GM21447 (cell line): ENCODE results near the gene ICA1.
A peak's percentile ranks its signal among the peaks of the same experiment; 100 is the strongest.

ENCODE experiments used
- ATAC-seq: cut with Tn5 transposase; IDR thresholded peaks from one replicate; pipeline ENCODE4 v1.9.1; 2021; ENCODE audit not compliant: unreplicated experiment

The ICA1 gene

GRCh38 chr7:8134089-8134733 lies 127.8 kb downstream of the ICA1 start:
- peak; percentile 68 for ATAC-seq

GRCh38 chr7:8133188-8133848 lies 128.6 kb downstream of the ICA1 start:
- peak; percentile 37 for ATAC-seq

GRCh38 chr7:8131694-8132605 lies 130.0 kb downstream of the ICA1 start:
- ATAC-seq = peak; percentile 49

- no peak for ATAC-seq
These were observed 131.3 kb downstream of the ICA1 start for GRCh38 chr7:8130663-8131062.

- no peak for ATAC-seq
These were observed 132.7 kb downstream of the ICA1 start for GRCh38 chr7:8129318-8129659.

GRCh38 chr7:8128449-8129317 lies 133.3 kb downstream of the ICA1 start:
- ATAC-seq = no peak

- no peak for ATAC-seq
These were observed 135.3 kb downstream of the ICA1 start for GRCh38 chr7:8126601-8127167.

GRCh38 chr7:8125680-8126444 lies 136.1 kb downstream of the ICA1 start:
- ATAC-seq = peak; percentile 67

GRCh38 chr7:8121243-8121642 lies 140.7 kb downstream of the ICA1 start:
- ATAC-seq = no peak

GRCh38 chr7:8120390-8121058 lies 141.4 kb downstream of the ICA1 start:
- ATAC-seq = no peak

GRCh38 chr7:8119262-8119661 lies 142.7 kb downstream of the ICA1 start:
- ATAC-seq = no peak

- ATAC-seq = no peak
These were observed 144.8 kb downstream of the ICA1 start for GRCh38 chr7:8117195-8117594.

GRCh38 chr7:8115547-8116402 lies 146.2 kb downstream of the ICA1 start:
- peak; percentile 87 for ATAC-seq

GRCh38 chr7:8114175-8114574 lies 147.8 kb downstream of the ICA1 start:
- ATAC-seq = no peak

- no peak for ATAC-seq
These were observed 148.8 kb downstream of the ICA1 start for GRCh38 chr7:8113184-8113583.

GRCh38 chr7:8112685-8113084 lies 149.3 kb downstream of the ICA1 start:
- no peak for ATAC-seq

GRCh38 chr7:8111282-8111960 lies 150.5 kb downstream of the ICA1 start:
- no peak for ATAC-seq
